H1 (cell line): ENCODE measurements around the gene FIZ1. TPM values are rescaled to one million over a fixed set of nuclear protein-coding genes. Genes with fewer than 3 reads are reported as not detected.
A peak's percentile ranks its signal among the peaks of the same experiment; 100 is the strongest.

Experiments used
- CTCF ChIA-PET: fragments of 300-600 bp; sonication (Branson Sonifier 250); formaldehyde crosslinking; loops from one replicate; lab custom pipeline; 2021; ENCODE audit not compliant: partially characterized antibody; lab: Charles Lee
- POLR2A ChIA-PET: fragments of 300-600 bp; sonication (Branson Sonifier 250); formaldehyde crosslinking; loops from one replicate; lab custom pipeline; 2021; ENCODE audit warnings: inconsistent platforms; ENCODE audit not compliant: partially characterized antibody; lab: Charles Lee
- DNase-seq, 2 experiments: peaks; one replicate each; pipeline versions ENCODE4 v3.0.0 to v3.0.0-alpha.2; 2010 to 2022; ENCODE audit warnings: low spot score in 2 of 2, low read depth in 1 of 2, mixed read lengths in 1 of 2
- FAIRE-seq: peaks from 2 replicates; lab custom pipeline; 2011; peaks lifted over from hg19 to GRCh38; lab: Jason Lieb, UNC
- H2AFZ ChIP-seq: 2 replicates; pipeline ENCODE4 v1.8.1; 2012; ENCODE audit warnings: low read length, inconsistent platforms
- H2AK5ac ChIP-seq: 2 replicates; pipeline ENCODE4 v1.6.1; 2013; ENCODE audit warnings: low read depth, low read length
- H2BK120ac ChIP-seq: replicated peaks from 2 replicates; pipeline ENCODE3; 2013; ENCODE audit warnings: low read depth, low read length, inconsistent platforms
- H2BK12ac ChIP-seq: 2 replicates; pipeline ENCODE4 v1.6.1; 2013; ENCODE audit warnings: low read depth, low read length
- H2BK15ac ChIP-seq: 2 replicates; pipeline ENCODE4 v1.6.1; 2013; ENCODE audit warnings: low read length
- H2BK20ac ChIP-seq: 2 replicates; pipeline ENCODE4 v1.6.1; 2013; ENCODE audit warnings: low read length
- H2BK5ac ChIP-seq: 2 replicates; pipeline ENCODE4 v1.6.1; 2013; ENCODE audit warnings: low read depth, low read length
- H3K14ac ChIP-seq: 2 replicates; pipeline ENCODE4 v1.6.1; 2013; ENCODE audit warnings: inconsistent platforms; ENCODE audit not compliant: insufficient read length
- H3K18ac ChIP-seq: 2 replicates; pipeline ENCODE4 v1.6.1; 2013; ENCODE audit warnings: low read length; ENCODE audit errors: extremely low read depth
- H3K23ac ChIP-seq: 2 replicates; pipeline ENCODE4 v1.6.1; 2013; ENCODE audit warnings: inconsistent platforms; ENCODE audit not compliant: insufficient read length
- H3K23me2 ChIP-seq: 2 replicates; pipeline ENCODE4 v1.6.1; 2013; ENCODE audit warnings: low read depth, low read length
- H3K27ac ChIP-seq: 2 replicates; pipeline ENCODE4 v1.6.1; 2011; ENCODE audit warnings: low read depth, low read length, inconsistent platforms
- H3K27me3 ChIP-seq, 4 experiments: replicated peaks in 1 of 4; 1 replicate in 1 of 4; 2 replicates in 3 of 4; pipeline versions ENCODE4 v1.6.1 to v1.8.1; 2011 to 2013; ENCODE audit warnings: low read length in 3 of 4, mild to moderate bottlenecking in 3 of 4, inconsistent platforms in 2 of 4, mixed read lengths in 2 of 4, moderate library complexity in 1 of 4; ENCODE audit not compliant: control insufficient read depth in 3 of 4, insufficient read depth in 3 of 4; ENCODE audit errors: extremely low read depth in 1 of 4
- H3K36me3 ChIP-seq, 4 experiments: 2 replicates each; pipeline versions ENCODE4 v1.6.1 to v1.8.1; 2011 to 2013; ENCODE audit warnings: mild to moderate bottlenecking in 4 of 4, low read length in 3 of 4, moderate library complexity in 2 of 4, control low read depth in 1 of 4, inconsistent platforms in 1 of 4; ENCODE audit not compliant: insufficient read depth in 4 of 4, control insufficient read depth in 2 of 4
- H3K4ac ChIP-seq: replicated peaks from 2 replicates; pipeline ENCODE3; 2013; ENCODE audit warnings: low read length, low read depth, mixed read lengths, inconsistent platforms; ENCODE audit not compliant: insufficient read length
- H3K4me1 ChIP-seq, 4 experiments: replicated peaks in 1 of 4; 1 replicate in 1 of 4; 2 replicates in 3 of 4; pipeline versions ENCODE4 v1.6.1 to v1.8.1; 2011 to 2013; ENCODE audit warnings: low read length in 3 of 4, inconsistent platforms in 2 of 4, mixed read lengths in 1 of 4; ENCODE audit not compliant: insufficient read depth in 4 of 4, control insufficient read depth in 3 of 4
- H3K4me2 ChIP-seq, 2 experiments: 2 replicates each; pipeline versions ENCODE4 v1.6.1 to v1.8.1; 2011 to 2013; ENCODE audit warnings: low read depth in 2 of 2, low read length in 2 of 2, control low read depth in 1 of 2, inconsistent platforms in 1 of 2, mild to moderate bottlenecking in 1 of 2; ENCODE audit not compliant: insufficient read depth in 1 of 2
- H3K4me3 ChIP-seq, 4 experiments: fragments of 200-600, 300-600 bp in 1 of 4; sonication (generic), shearing (Covaris generic), sonication (Bioruptor Twin) in 1 of 4; 2 replicates each; pipeline versions ENCODE4 v1.5.1 to v1.8.1; 2011 to 2016; ENCODE audit warnings: low read length in 4 of 4, low read depth in 3 of 4, control low read depth in 2 of 4, inconsistent platforms in 2 of 4, mild to moderate bottlenecking in 2 of 4, mixed read lengths in 1 of 4, moderate library complexity in 1 of 4; ENCODE audit not compliant: insufficient read depth in 2 of 4; ENCODE audit errors: extremely low read depth in 1 of 4
- H3K56ac ChIP-seq: replicated peaks from 2 replicates; pipeline ENCODE3; 2013; ENCODE audit warnings: low read depth, mild to moderate bottlenecking, mixed read lengths, low read length, inconsistent platforms; ENCODE audit not compliant: insufficient read length
- H3K79me1 ChIP-seq: 2 replicates; pipeline ENCODE4 v1.6.1; 2013; ENCODE audit warnings: low read depth, low read length, control low read depth
- H3K79me2 ChIP-seq, 2 experiments: 2 replicates each; pipeline versions ENCODE4 v1.6.1 to v1.8.1; 2012 to 2013; ENCODE audit warnings: low read length in 2 of 2, mild to moderate bottlenecking in 2 of 2, inconsistent platforms in 1 of 2; ENCODE audit not compliant: insufficient read depth in 2 of 2, control insufficient read depth in 1 of 2
- H3K9ac ChIP-seq, 4 experiments: replicated peaks in 1 of 4; 1 replicate in 1 of 4; 2 replicates in 3 of 4; pipeline versions ENCODE4 v1.6.1 to v1.8.1; 2011 to 2013; ENCODE audit warnings: low read depth in 3 of 4, low read length in 3 of 4, control low read depth in 2 of 4, mild to moderate bottlenecking in 2 of 4, moderate library complexity in 2 of 4, inconsistent platforms in 1 of 4; ENCODE audit errors: extremely low read depth in 1 of 4
- H3K9me3 ChIP-seq, 2 experiments: 2 replicates each; pipeline versions ENCODE4 v1.6.1 to v1.8.1; 2012 to 2013; ENCODE audit warnings: mild to moderate bottlenecking in 2 of 2, moderate library complexity in 2 of 2, control low read depth in 1 of 2, inconsistent platforms in 1 of 2, low read depth in 1 of 2, low read length in 1 of 2, mixed read lengths in 1 of 2; ENCODE audit not compliant: insufficient read depth in 2 of 2
- H4K20me1 ChIP-seq, 2 experiments: replicated peaks in 1 of 2; 2 replicates each; pipeline versions ENCODE3 to v1.8.1; 2011 to 2013; ENCODE audit warnings: inconsistent platforms in 2 of 2, low read length in 2 of 2, mild to moderate bottlenecking in 1 of 2; ENCODE audit not compliant: insufficient read depth in 2 of 2, control insufficient read depth in 1 of 2
- H4K5ac ChIP-seq: 2 replicates; pipeline ENCODE4 v1.6.1; 2013; ENCODE audit warnings: low read length, low read depth, mixed read lengths, inconsistent platforms; ENCODE audit not compliant: insufficient read length
- H4K8ac ChIP-seq: 2 replicates; pipeline ENCODE4 v1.8.0; 2013; ENCODE audit warnings: mild to moderate bottlenecking, moderate library complexity, low read length, inconsistent platforms; ENCODE audit not compliant: insufficient read depth; ENCODE audit errors: extremely low read depth
- H4K91ac ChIP-seq: replicated peaks from 2 replicates; pipeline ENCODE3; 2013; ENCODE audit warnings: low read length, mixed read lengths, inconsistent platforms; ENCODE audit not compliant: insufficient read length
- CTCF ChIP-seq, 3 experiments: IDR thresholded peaks; 1 replicate in 2 of 3; 2 replicates in 1 of 3; pipeline versions ENCODE4 v1.5.1 to v1.6.1; 2011; ENCODE audit warnings: low read length in 3 of 3, mild to moderate bottlenecking in 3 of 3, inconsistent platforms in 2 of 3, low read depth in 1 of 3, moderate library complexity in 1 of 3; ENCODE audit not compliant: insufficient read depth in 1 of 3; ENCODE audit errors: control extremely low read depth in 1 of 3
- FOSL1 ChIP-seq: IDR thresholded peaks from 2 replicates; pipeline ENCODE4 v1.6.1; 2011; ENCODE audit warnings: mild to moderate bottlenecking, low read depth, low read length, moderate library complexity; ENCODE audit not compliant: insufficient read depth
- KDM5A ChIP-seq: fragments of 200-600 bp; IDR thresholded peaks from 2 replicates; pipeline ENCODE4 v1.7.1; 2012; ENCODE audit warnings: mild to moderate bottlenecking, low read length, inconsistent platforms, mixed read lengths
- TCF12 ChIP-seq: IDR thresholded peaks from 2 replicates; pipeline ENCODE4 v1.6.1; 2011; ENCODE audit warnings: low read depth, mild to moderate bottlenecking, low read length
- WGBS, 2 experiments: shearing (Covaris generic) in 1 of 2; methylation state at CpG; one replicate each; pipeline versions ENCODE4 v1.1.6 to v1.1.7; 2013 to 2015; ENCODE audit warnings: low lambda C conversion rate in 2 of 2, mixed read lengths in 2 of 2, inconsistent platforms in 1 of 2, low coverage in 1 of 2, missing lambda C conversion rate in 1 of 2; ENCODE audit not compliant: insufficient replicate concordance in 2 of 2, insufficient coverage in 1 of 2, insufficient read length in 1 of 2; ENCODE audit errors: extremely low coverage in 1 of 2, missing lambda C conversion rate in 1 of 2; 5-methylcytosine and 5-hydroxymethylcytosine counted together
- polyA plus RNA-seq, 7 experiments: library from polyadenylated mRNA; depleted of rRNA in 3 of 7; stranded (reverse) in 5 of 7; unstranded in 2 of 7; fragments of >200 nt in 5 of 7; fragments of 200-250 nt in 2 of 7; gene quantifications; 1 replicate in 5 of 7; 2 replicates in 1 of 7; 4 replicates in 1 of 7; pipeline versions ENCODE4 v1.2.1 to v1.2.3, GENCODE V29; 2011 to 2013; ENCODE audit warnings: missing spikeins in 2 of 7, mixed read lengths in 2 of 7
- total RNA-seq: library from RNA; stranded (reverse); fragmentation: NEBNext Ultra II Directional; extraction: Animal tissue kit (Norgen Biotek cat#: 25700); gene quantifications from 2 replicates; pipeline ENCODE4 v1.2.1, GENCODE V29; 2021

The FIZ1 gene
- total and polyA plus RNA-seq, 2 of the 8 experiments (the other 6 are each of a cell fraction or from before 2014, with no cell fraction given), result 9.1 to 18.5 TPM

DNA sequence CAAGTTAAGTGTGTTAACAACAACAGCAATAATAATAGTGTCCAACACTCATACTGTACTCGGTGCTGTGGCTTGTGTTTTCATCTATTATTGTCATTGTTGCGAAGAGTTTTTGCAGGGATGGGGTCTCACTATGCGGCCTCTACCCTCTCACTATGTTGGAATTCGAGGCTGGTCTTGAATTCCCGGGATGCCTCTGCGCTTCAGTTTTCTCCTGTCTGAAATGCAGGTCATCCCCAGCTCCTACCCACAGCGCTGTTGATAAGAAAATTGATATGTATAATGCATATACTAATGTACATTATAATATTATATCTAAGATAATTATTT lies 49.0 kb downstream of the FIZ1 start:
- H2BK12ac ChIP-seq, result peak overlapping the region; percentile 78; the same call in 1 of the 2 replicates
- 0 out of 2 replicates have a peak overlapping the region, but pooled peaks have one; percentile 82 for H2BK20ac ChIP-seq
- H2AFZ ChIP-seq, result peak overlapping the region; percentile 91
- DNase-seq, result no peak
- peak overlapping the region; percentile 69 for H4K91ac ChIP-seq
- H2BK5ac ChIP-seq, result peak overlapping the region; percentile 82; the same call in 1 of the 2 replicates
- no peak overlapping the region for H3K23ac ChIP-seq
- no peaks in the 10 kb centered on the region for H4K20me1 ChIP-seq
- H3K23me2 ChIP-seq, result peaks cover 7% of the 10 kb centered on the region; the same call in 1 of the 2 replicates
- no peak overlapping the region for H3K56ac ChIP-seq
- H2BK15ac ChIP-seq, result 0 out of 2 replicates have a peak overlapping the region, but pooled peaks have one; percentile 83
- H3K9me3 ChIP-seq, result no peaks in the 10 kb centered on the region
- H2BK120ac ChIP-seq, result peak overlapping the region; percentile 7
- H4K5ac ChIP-seq, result peak overlapping the region; percentile 73
- peaks cover 8 to 23% (median 14%) of the 10 kb centered on the region in 4 experiments for H3K4me1 ChIP-seq
- no peak overlapping the region for H3K4ac ChIP-seq
- peak overlapping the region; percentile 20; the same call in 1 of the 2 replicates for H3K18ac ChIP-seq
- no peaks in the 10 kb centered on the region for H3K79me2 ChIP-seq
- no peaks in the 10 kb centered on the region for H3K36me3 ChIP-seq
- no peak overlapping the region for H3K27ac ChIP-seq
- H3K9ac ChIP-seq, result 0 out of 7 replicates have a peak overlapping the region, but pooled peaks of 1 of the 4 experiments have one; percentile 9
- no peak overlapping the region for H2AK5ac ChIP-seq
- POLR2A ChIA-PET, result interaction anchor here (0.6 to 2.3 kb wide), 19 partner anchors 9 to 470 kb away, joined by 3 to 10 read pairs (median 4); partner anchors contain the start of genes FIZ1, UBE2S and ZNF579
- WGBS, 2 experiments, result 17% methylated on average over 7 of the region's 7 CpGs; no CpG with 5 or more reads in 1 of the 2 experiments
- peak overlapping the region; percentile 27 for H3K14ac ChIP-seq
- CTCF ChIA-PET, result interaction anchor here (0.6 to 2.1 kb wide), 8 partner anchors 10 to 104 kb away, joined by 3 to 6 read pairs (median 4); partner anchors contain the start of gene U2AF2
- FAIRE-seq, result peak; percentile 60
- H3K4me2 ChIP-seq, result peak overlapping the region; percentile 68 to 82
- no peak overlapping the region for H4K8ac ChIP-seq
- peaks cover 0 to 3% (median 0%) of the 10 kb centered on the region in 4 experiments; a peak in 1 of 7 replicates for H3K27me3 ChIP-seq
- peak overlapping the region; percentile 32 to 57 (median 39); a peak in 7 of 8 replicates for H3K4me3 ChIP-seq
- no peaks in the 10 kb centered on the region for H3K79me1 ChIP-seq
- no peak for TF ChIP-seq KDM5A
- TF ChIP-seq TCF12, result no peak
- peak in 1 of 3 experiments; percentile 6; a peak in 1 of 4 replicates for TF ChIP-seq CTCF (IDR thresholded peaks at IDR 0.05; ENCODE audit: control extremely low read depth in 1 of 3, insufficient read depth in 1 of 3, low read depth in 1 of 3, low read length in 3 of 3)
- TF ChIP-seq FOSL1, result no peak
